Measurements from ENCODE around the gene RASGRF1.

The RASGRF1 gene

GRCh38 chr15:79049416-79049815 lies 41.2 kb downstream of the RASGRF1 start:
- TF ChIP-seq CTCF (IDR thresholded peaks at IDR 0.05; ENCODE audit: low read depth, low read length), result no peak
- H3K4me3 ChIP-seq (ENCODE audit: low read depth, low read length), result no peak overlapping the region

GRCh38 chr15:79047676-79048439 lies 42.7 kb downstream of the RASGRF1 start:
- no peak for TF ChIP-seq CTCF (IDR thresholded peaks at IDR 0.05; ENCODE audit: low read depth, low read length)
- H3K4me3 ChIP-seq (ENCODE audit: low read depth, low read length), result no peak overlapping the region

GRCh38 chr15:79046691-79047404 lies 43.7 kb downstream of the RASGRF1 start:
- no peak overlapping the region for H3K4me3 ChIP-seq (ENCODE audit: low read depth, low read length)
- no peak for TF ChIP-seq CTCF (IDR thresholded peaks at IDR 0.05; ENCODE audit: low read depth, low read length)

- TF ChIP-seq CTCF (IDR thresholded peaks at IDR 0.05; ENCODE audit: low read depth, low read length), result no peak
- H3K4me3 ChIP-seq (ENCODE audit: low read depth, low read length), result no peak overlapping the region
Observed at GRCh38 chr15:79045041-79045440, 45.5 kb downstream of the RASGRF1 start.

- TF ChIP-seq CTCF (IDR thresholded peaks at IDR 0.05; ENCODE audit: low read depth, low read length), result no peak
Observed at GRCh38 chr15:79042213-79042928, 48.2 kb downstream of the RASGRF1 start.

GRCh38 chr15:79041601-79042168 lies 48.9 kb downstream of the RASGRF1 start:
- H3K4me3 ChIP-seq (ENCODE audit: low read depth, low read length), result no peak overlapping the region
- no peak for TF ChIP-seq CTCF (IDR thresholded peaks at IDR 0.05; ENCODE audit: low read depth, low read length)

More at GRCh38 chr15:79042213-79042928, 48.2 kb downstream of the RASGRF1 start:
- H3K4me3 ChIP-seq (ENCODE audit: low read depth, low read length), result no peak overlapping the region

All from WI38 (cell line).